ENCODE data around the gene IFITM5.

DNA sequence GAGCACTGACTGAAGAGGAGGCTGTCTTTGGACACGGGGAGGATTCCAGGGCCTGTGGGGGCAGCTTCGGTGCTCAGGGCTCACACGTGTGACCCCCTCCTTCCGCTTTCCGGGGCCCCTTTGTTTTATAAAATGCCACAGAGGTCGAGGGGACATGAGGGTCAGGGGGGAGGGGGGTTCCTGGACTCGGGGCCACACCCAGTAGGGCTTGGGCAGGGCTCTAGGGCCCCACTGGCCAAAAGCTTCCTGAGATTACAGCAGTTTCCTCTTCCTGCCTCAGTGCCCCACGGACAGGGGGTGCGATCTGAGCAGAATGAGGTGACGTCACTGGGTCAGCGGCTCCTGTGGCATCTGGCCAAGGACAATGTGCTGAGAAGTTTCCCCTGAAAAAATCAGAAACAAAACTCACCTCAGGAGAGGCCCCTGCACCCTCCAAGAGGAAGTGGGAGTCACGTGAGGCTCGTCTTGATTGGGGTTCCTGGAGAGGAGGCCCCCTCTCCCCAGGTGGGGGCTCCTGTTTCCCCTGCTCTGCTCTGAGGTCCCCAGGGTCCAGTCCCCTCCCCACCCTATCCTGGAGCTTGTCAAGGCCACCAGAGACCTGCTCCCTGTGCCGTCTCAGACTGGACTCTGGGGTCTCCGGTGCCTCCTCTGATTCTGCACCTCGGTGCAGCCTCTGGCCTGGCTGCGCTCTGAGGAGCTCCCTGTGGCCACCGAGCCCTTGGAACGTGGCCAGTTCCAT lies 27.7 kb upstream of the IFITM5 start:
- TF ChIP-seq, protein P1, sequence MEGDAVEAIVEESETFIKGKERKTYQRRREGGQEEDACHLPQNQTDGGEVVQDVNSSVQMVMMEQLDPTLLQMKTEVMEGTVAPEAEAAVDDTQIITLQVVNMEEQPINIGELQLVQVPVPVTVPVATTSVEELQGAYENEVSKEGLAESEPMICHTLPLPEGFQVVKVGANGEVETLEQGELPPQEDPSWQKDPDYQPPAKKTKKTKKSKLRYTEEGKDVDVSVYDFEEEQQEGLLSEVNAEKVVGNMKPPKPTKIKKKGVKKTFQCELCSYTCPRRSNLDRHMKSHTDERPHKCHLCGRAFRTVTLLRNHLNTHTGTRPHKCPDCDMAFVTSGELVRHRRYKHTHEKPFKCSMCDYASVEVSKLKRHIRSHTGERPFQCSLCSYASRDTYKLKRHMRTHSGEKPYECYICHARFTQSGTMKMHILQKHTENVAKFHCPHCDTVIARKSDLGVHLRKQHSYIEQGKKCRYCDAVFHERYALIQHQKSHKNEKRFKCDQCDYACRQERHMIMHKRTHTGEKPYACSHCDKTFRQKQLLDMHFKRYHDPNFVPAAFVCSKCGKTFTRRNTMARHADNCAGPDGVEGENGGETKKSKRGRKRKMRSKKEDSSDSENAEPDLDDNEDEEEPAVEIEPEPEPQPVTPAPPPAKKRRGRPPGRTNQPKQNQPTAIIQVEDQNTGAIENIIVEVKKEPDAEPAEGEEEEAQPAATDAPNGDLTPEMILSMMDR (IDR thresholded peaks at IDR 0.05; ENCODE audit: poor library complexity, severe bottlenecking) = no peak
- TF ChIP-seq POLR2AphosphoS5 (IDR thresholded peaks at IDR 0.05) (no peak), RAD21 (conservative IDR thresholded peaks at IDR 0.05) (no peak), MXI1 (conservative IDR thresholded peaks at IDR 0.05; ENCODE audit: poor library complexity, severe bottlenecking) (no peak)
- TF ChIP-seq, protein P2, sequence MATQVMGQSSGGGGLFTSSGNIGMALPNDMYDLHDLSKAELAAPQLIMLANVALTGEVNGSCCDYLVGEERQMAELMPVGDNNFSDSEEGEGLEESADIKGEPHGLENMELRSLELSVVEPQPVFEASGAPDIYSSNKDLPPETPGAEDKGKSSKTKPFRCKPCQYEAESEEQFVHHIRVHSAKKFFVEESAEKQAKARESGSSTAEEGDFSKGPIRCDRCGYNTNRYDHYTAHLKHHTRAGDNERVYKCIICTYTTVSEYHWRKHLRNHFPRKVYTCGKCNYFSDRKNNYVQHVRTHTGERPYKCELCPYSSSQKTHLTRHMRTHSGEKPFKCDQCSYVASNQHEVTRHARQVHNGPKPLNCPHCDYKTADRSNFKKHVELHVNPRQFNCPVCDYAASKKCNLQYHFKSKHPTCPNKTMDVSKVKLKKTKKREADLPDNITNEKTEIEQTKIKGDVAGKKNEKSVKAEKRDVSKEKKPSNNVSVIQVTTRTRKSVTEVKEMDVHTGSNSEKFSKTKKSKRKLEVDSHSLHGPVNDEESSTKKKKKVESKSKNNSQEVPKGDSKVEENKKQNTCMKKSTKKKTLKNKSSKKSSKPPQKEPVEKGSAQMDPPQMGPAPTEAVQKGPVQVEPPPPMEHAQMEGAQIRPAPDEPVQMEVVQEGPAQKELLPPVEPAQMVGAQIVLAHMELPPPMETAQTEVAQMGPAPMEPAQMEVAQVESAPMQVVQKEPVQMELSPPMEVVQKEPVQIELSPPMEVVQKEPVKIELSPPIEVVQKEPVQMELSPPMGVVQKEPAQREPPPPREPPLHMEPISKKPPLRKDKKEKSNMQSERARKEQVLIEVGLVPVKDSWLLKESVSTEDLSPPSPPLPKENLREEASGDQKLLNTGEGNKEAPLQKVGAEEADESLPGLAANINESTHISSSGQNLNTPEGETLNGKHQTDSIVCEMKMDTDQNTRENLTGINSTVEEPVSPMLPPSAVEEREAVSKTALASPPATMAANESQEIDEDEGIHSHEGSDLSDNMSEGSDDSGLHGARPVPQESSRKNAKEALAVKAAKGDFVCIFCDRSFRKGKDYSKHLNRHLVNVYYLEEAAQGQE (IDR thresholded peaks at IDR 0.05; ENCODE audit: borderline replicate concordance) = no peak
